ENCODE data around the gene CFP.

GRCh38 chrX:47618923-47619485 lies 10.7 kb downstream of the CFP start:
- TF ChIP-seq EZH2 (IDR thresholded peaks at IDR 0.05; ENCODE audit: borderline replicate concordance, low read depth, low read length, severe bottlenecking) = no peak
- TF ChIP-seq CTCF (IDR thresholded peaks at IDR 0.05; ENCODE audit: borderline replicate concordance, extremely low read depth, low read length, poor library complexity, severe bottlenecking) = no peak
